Measurements from ENCODE around the gene ARHGDIA.

Gene ARHGDIA

GRCh38 chr17:81888988-81889595, 18.0 kb upstream of the ARHGDIA start:
- DNase-seq (ENCODE audit: low read depth in 2 of 2, low spot score in 1 of 2), result no peak

GRCh38 chr17:81888105-81888987, 17.2 kb upstream of the ARHGDIA start:
- DNase-seq (ENCODE audit: low read depth in 2 of 2, low spot score in 1 of 2), result no peak

GRCh38 chr17:81885869-81886548, 14.9 kb upstream of the ARHGDIA start:
- DNase-seq (ENCODE audit: low read depth in 2 of 2, low spot score in 1 of 2), result no peak

- DNase-seq (ENCODE audit: low read depth in 2 of 2, low spot score in 1 of 2), result no peak
Measured at GRCh38 chr17:81885454-81885853, 14.3 kb upstream of the ARHGDIA start.

- no peak for DNase-seq (ENCODE audit: low read depth in 2 of 2, low spot score in 1 of 2)
Measured at GRCh38 chr17:81884968-81885367, 13.8 kb upstream of the ARHGDIA start.

GRCh38 chr17:81884520-81884919, 13.4 kb upstream of the ARHGDIA start:
- DNase-seq (ENCODE audit: low read depth in 2 of 2, low spot score in 1 of 2), result no peak

GRCh38 chr17:81879121-81879520, 8.0 kb upstream of the ARHGDIA start:
- no peak for DNase-seq (ENCODE audit: low read depth in 2 of 2, low spot score in 1 of 2)

- DNase-seq (ENCODE audit: low read depth in 2 of 2, low spot score in 1 of 2), result no peak
Measured at GRCh38 chr17:81878294-81878693, 7.2 kb upstream of the ARHGDIA start.

GRCh38 chr17:81877569-81877968, 6.4 kb upstream of the ARHGDIA start:
- DNase-seq (ENCODE audit: low read depth in 2 of 2, low spot score in 1 of 2), result no peak

GRCh38 chr17:81871387-81872230, 472 bp upstream of the ARHGDIA start:
- peak; percentile 91 to 95 for DNase-seq (ENCODE audit: low read depth in 2 of 2, low spot score in 1 of 2)

GRCh38 chr17:81870131-81870980, 781 bp downstream of the ARHGDIA start:
- no peak for DNase-seq (ENCODE audit: low read depth in 2 of 2, low spot score in 1 of 2)

- DNase-seq (ENCODE audit: low read depth in 2 of 2, low spot score in 1 of 2), result no peak
Measured at GRCh38 chr17:81869221-81870130, 1.7 kb downstream of the ARHGDIA start.

GRCh38 chr17:81868674-81869220, 2.4 kb downstream of the ARHGDIA start:
- DNase-seq (ENCODE audit: low read depth in 2 of 2, low spot score in 1 of 2), result no peak

GRCh38 chr17:81867991-81868673, 3.0 kb downstream of the ARHGDIA start:
- no peak for DNase-seq (ENCODE audit: low read depth in 2 of 2, low spot score in 1 of 2)

GRCh38 chr17:81867170-81867990, 3.8 kb downstream of the ARHGDIA start:
- no peak for DNase-seq (ENCODE audit: low read depth in 2 of 2, low spot score in 1 of 2)

GRCh38 chr17:81866440-81867169, 4.5 kb downstream of the ARHGDIA start:
- no peak for DNase-seq (ENCODE audit: low read depth in 2 of 2, low spot score in 1 of 2)

Data from stimulated activated CD8-positive, alpha-beta memory T cell treated with anti-CD3 and anti-CD28 coated beads, Interleukin-4, amount 100 ng/mL, for 1 hour (primary cell).